ENCODE data around the gene NAV1.

- TF ChIP-seq CTCF (conservative IDR thresholded peaks at IDR 0.05) (no peak), EZH2 (IDR thresholded peaks at IDR 0.05; ENCODE audit: low read depth) (no peak)
Observed at GRCh38 chr1:201557572-201557958, 18.6 kb downstream of the NAV1 start.
